Endothelial cell of umbilical vein (primary cell): Measurements from ENCODE around the gene CEP85L. TPM values are rescaled to one million over a fixed set of nuclear protein-coding genes. Genes with fewer than 3 reads are reported as not detected.

ENCODE experiments used
- BruUV-seq: library from RNA; stranded (reverse); fragments of 400-500 nt; replicated peaks from 2 replicates; lab custom pipeline; 2021; lab: Mats Ljungman, UMichigan
- CTCF ChIA-PET: fragments of 300-600, 350-600 bp; sonication (Branson Sonifier 250); formaldehyde crosslinking; loops from one replicate; lab custom pipeline; 2021; ENCODE audit warnings: antibody characterized with exemption, inconsistent platforms; lab: Charles Lee
- POLR2A ChIA-PET: fragments of 300-600, 350-600 bp; sonication (Branson Sonifier 250); formaldehyde crosslinking; loops from one replicate; lab custom pipeline; 2021; ENCODE audit warnings: antibody characterized with exemption, inconsistent platforms; lab: Charles Lee
- DNase-seq: peaks from one replicate; pipeline ENCODE4 v3.0.0-alpha.2; 2011; ENCODE audit warnings: low read depth, low spot score
- FAIRE-seq: peaks from 2 replicates; lab custom pipeline; 2011; peaks lifted over from hg19 to GRCh38; lab: Jason Lieb, UNC
- H2AFZ ChIP-seq: 2 replicates; pipeline ENCODE4 v1.6.0; 2012; ENCODE audit warnings: low read depth, low read length, control low read depth, inconsistent platforms
- H3K27ac ChIP-seq: 2 replicates; pipeline ENCODE4 v1.5.1; 2011; ENCODE audit warnings: low read depth, mild to moderate bottlenecking, control low read depth, low read length, moderate library complexity; ENCODE audit not compliant: insufficient read depth
- H3K27me3 ChIP-seq, 2 experiments: 2 replicates each; pipeline versions ENCODE4 v1.6.0 to v1.6.1; 2011; ENCODE audit warnings: low read length in 2 of 2, mixed read lengths in 1 of 2; ENCODE audit not compliant: control insufficient read depth in 2 of 2, insufficient read depth in 2 of 2
- H3K36me3 ChIP-seq, 2 experiments: 2 replicates in 1 of 2; 3 replicates in 1 of 2; pipeline ENCODE4 v1.5.1; 2011; ENCODE audit warnings: low read length in 2 of 2, mild to moderate bottlenecking in 1 of 2, moderate library complexity in 1 of 2; ENCODE audit not compliant: control insufficient read depth in 2 of 2, insufficient read depth in 2 of 2; ENCODE audit errors: extremely low read depth in 1 of 2
- H3K4me1 ChIP-seq: 3 replicates; pipeline ENCODE4 v1.5.1; 2011; ENCODE audit warnings: mild to moderate bottlenecking, low read length; ENCODE audit not compliant: control insufficient read depth, insufficient read depth; ENCODE audit errors: extremely low read depth
- H3K4me2 ChIP-seq: 2 replicates; pipeline ENCODE4 v1.6.1; 2011; ENCODE audit warnings: low read length, control low read depth, mixed read lengths; ENCODE audit not compliant: insufficient read depth
- H3K4me3 ChIP-seq, 3 experiments: fragments of 200-600 bp in 1 of 3; sonication (generic), shearing (Covaris generic) in 1 of 3; replicated peaks in 1 of 3; 2 replicates each; pipeline ENCODE4 v1.5.1; 2011 to 2016; ENCODE audit warnings: control low read depth in 3 of 3, low read length in 3 of 3, mild to moderate bottlenecking in 2 of 3, inconsistent platforms in 1 of 3, low read depth in 1 of 3, moderate library complexity in 1 of 3; ENCODE audit not compliant: insufficient read depth in 1 of 3
- H3K79me2 ChIP-seq: 2 replicates; pipeline ENCODE4 v1.6.0; 2012; ENCODE audit warnings: low read length, inconsistent platforms; ENCODE audit not compliant: control insufficient read depth, insufficient read depth
- H3K9ac ChIP-seq: replicated peaks from 2 replicates; pipeline ENCODE3; 2011; ENCODE audit warnings: low read length, control low read depth; ENCODE audit not compliant: insufficient read depth; ENCODE audit errors: extremely low read depth
- H3K9me1 ChIP-seq: replicated peaks from 3 replicates; pipeline ENCODE4 v1.6.0; 2011; ENCODE audit warnings: mild to moderate bottlenecking, low read length; ENCODE audit not compliant: control insufficient read depth, insufficient read depth; ENCODE audit errors: extremely low read depth
- H3K9me3 ChIP-seq: replicated peaks from 2 replicates; pipeline ENCODE4 v1.5.1; 2012; ENCODE audit warnings: low read length, inconsistent platforms; ENCODE audit not compliant: control insufficient read depth, insufficient read depth
- H4K20me1 ChIP-seq: replicated peaks from 2 replicates; pipeline ENCODE3; 2011; ENCODE audit warnings: mild to moderate bottlenecking, low read length; ENCODE audit not compliant: control insufficient read depth, insufficient read depth; ENCODE audit errors: extremely low read depth
- CTCF ChIP-seq, 2 donors: IDR thresholded peaks; 1 replicate in 1 of 2; 2 replicates in 1 of 2; pipeline ENCODE4 v1.5.1; 2011; ENCODE audit warnings: low read length in 2 of 2, mild to moderate bottlenecking in 2 of 2, moderate library complexity in 2 of 2, control low read depth in 1 of 2, inconsistent platforms in 1 of 2, low read depth in 1 of 2; ENCODE audit not compliant: insufficient read depth in 1 of 2; ENCODE audit errors: extremely low read depth in 1 of 2
- EZH2 ChIP-seq: IDR thresholded peaks from 2 replicates; pipeline ENCODE4 v1.6.1; 2012; ENCODE audit warnings: borderline replicate concordance, low read depth, mild to moderate bottlenecking, moderate library complexity, low read length, inconsistent platforms; ENCODE audit not compliant: severe bottlenecking
- FOS ChIP-seq: IDR thresholded peaks from 2 replicates; pipeline ENCODE4 v1.6.1; 2011; ENCODE audit warnings: mild to moderate bottlenecking, low read length, moderate library complexity, borderline replicate concordance; ENCODE audit not compliant: insufficient read depth
- GATA2 ChIP-seq: IDR thresholded peaks from 2 replicates; pipeline ENCODE4 v1.7.0; 2011; ENCODE audit warnings: low read depth, mild to moderate bottlenecking, moderate library complexity, mixed read lengths, low read length; ENCODE audit not compliant: insufficient read length, insufficient read depth
- JUN ChIP-seq: IDR thresholded peaks from 2 replicates; pipeline ENCODE4 v1.6.1; 2011; ENCODE audit warnings: borderline replicate concordance, low read depth; ENCODE audit not compliant: insufficient read length, insufficient read depth
- MAX ChIP-seq: IDR thresholded peaks from 2 replicates; pipeline ENCODE4 v1.6.1; 2011; ENCODE audit not compliant: insufficient read depth, insufficient read length
- MYC ChIP-seq: IDR thresholded peaks from one replicate; pipeline ENCODE4 v1.6.1; 2011; ENCODE audit warnings: mild to moderate bottlenecking, low read depth, low read length
- POLR2A ChIP-seq: IDR thresholded peaks from 2 replicates; pipeline ENCODE4 v1.6.1; 2012; ENCODE audit warnings: low read depth, mild to moderate bottlenecking, control low read depth, low read length
- POLR2AphosphoS5 ChIP-seq: IDR thresholded peaks from 2 replicates; pipeline ENCODE4 v1.6.1; 2012; ENCODE audit warnings: low read depth, mild to moderate bottlenecking, control low read depth, low read length, moderate library complexity; ENCODE audit not compliant: insufficient read depth
- dilution Hi-C: fragments of 300-500 bp; cut with MboI; formaldehyde crosslinking; loops from one replicate; pipeline ENCODE4 v1.15.0; 2019; ENCODE audit warnings: low sequenced_read_pairs; ENCODE audit not compliant: extremely low pct_ligation_motif_present
- intact Hi-C: fragments of 100-400 bp; cut with micrococcal nuclease; formaldehyde crosslinking; loops from one replicate; pipeline ENCODE4 v1.10.0; 2022
- polyA plus RNA-seq, 4 experiments: library from polyadenylated mRNA; depleted of rRNA in 3 of 4; stranded (reverse) in 3 of 4; unstranded in 1 of 4; fragments of >200 nt; gene quantifications; 2 replicates each; pipeline versions ENCODE4 v1.2.1 to v1.2.3, GENCODE V29; 2011 to 2012; ENCODE audit warnings: missing spikeins in 1 of 4
- total RNA-seq: library from RNA; stranded (reverse); gene quantifications from 2 replicates; pipeline ENCODE4 v1.2.3, GENCODE V29; 2021

The CEP85L gene
- total and polyA plus RNA-seq, 2 donors (not counting 3 experiments of a cell fraction or from before 2014, with no cell fraction given): 1.8 to 9.2 TPM

GRCh38 chr6:118588626-118589025, 62.8 kb downstream of the CEP85L start:
- CTCF ChIA-PET: interaction anchor here (1.8 kb wide), 1 partner anchor 8 kb away, joined by 5 read pairs; no protein-coding TSS in a partner anchor
- no peak overlapping the region for H3K9ac ChIP-seq
- no peak overlapping the region for H2AFZ ChIP-seq
- no TSS peak for BruUV-seq
- no peak overlapping the region for H3K27ac ChIP-seq
- H3K79me2 ChIP-seq: peaks cover 9% of the 10 kb centered on the region
- H3K36me3 ChIP-seq: no peaks in the 10 kb centered on the region
- POLR2A ChIA-PET: no interaction called here
- H3K9me3 ChIP-seq: no peaks in the 10 kb centered on the region
- no peak overlapping the region for H3K4me3 ChIP-seq
- no peak overlapping the region for H3K4me2 ChIP-seq
- TF ChIP-seq POLR2A (no peak), POLR2AphosphoS5 (no peak), FOS (no peak), EZH2 (no peak), GATA2 (no peak), JUN (no peak), MAX (no peak), CTCF (IDR thresholded peaks at IDR 0.05; ENCODE audit: extremely low read depth in 1 of 2, insufficient read depth in 1 of 2, low read depth in 1 of 2, low read length in 2 of 2) (no peak), MYC (no peak)
- DNase-seq (no peak), FAIRE-seq (no peak)
- peaks cover 9% of the 10 kb centered on the region for H3K4me1 ChIP-seq
- H3K27me3 ChIP-seq: no peaks in the 10 kb centered on the region
- no peaks in the 10 kb centered on the region for H4K20me1 ChIP-seq
- intact Hi-C loops: no loop called here
- no peaks in the 10 kb centered on the region for H3K9me1 ChIP-seq
- dilution Hi-C loops: no loop called here
